ENCODE measurements around the gene PLA1A.

The PLA1A gene

DNA sequence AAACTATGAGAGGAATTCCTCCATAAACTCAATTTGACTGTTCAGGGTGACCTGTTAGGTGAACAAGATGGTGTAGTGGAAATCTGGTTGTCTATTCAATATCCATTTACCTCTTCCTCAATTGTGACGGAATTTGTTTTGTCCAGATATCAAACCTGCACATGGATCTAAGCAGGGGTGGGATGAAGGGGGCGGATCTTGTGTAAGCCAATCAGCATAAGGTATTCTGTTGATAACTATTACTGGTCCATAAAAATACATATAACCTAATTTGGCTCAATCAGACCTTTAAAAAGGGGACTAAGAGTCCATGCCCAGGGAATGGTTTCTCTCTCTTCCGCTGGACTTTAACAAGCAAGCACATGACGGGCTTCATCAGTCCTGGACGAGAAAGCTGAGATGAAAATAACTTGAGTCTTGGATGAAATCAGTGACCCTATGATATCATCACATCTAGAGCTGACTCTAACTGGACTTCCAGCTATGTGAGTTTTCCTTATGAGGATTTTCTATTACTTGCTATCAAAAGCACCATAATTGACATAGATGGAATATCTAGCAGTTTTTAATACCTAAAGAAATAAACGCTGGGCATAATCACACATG, 68.4 kb downstream of the PLA1A start:
- Histone ChIP-seq H3K27me3 (ENCODE audit: control insufficient read depth in 3 of 3, insufficient read depth in 3 of 3, low read depth in 1 of 3, low read length in 3 of 3) (no peaks in the 10 kb centered on the region), H4K8ac (ENCODE audit: low read depth, low read length) (no peak overlapping the region), H3K4ac (ENCODE audit: low read length) (no peak overlapping the region), H2BK5ac (ENCODE audit: low read length) (no peak overlapping the region), H3K14ac (ENCODE audit: low read length) (no peak overlapping the region), H3K79me1 (ENCODE audit: low read depth, low read length) (no peaks in the 10 kb centered on the region), H3K9ac (ENCODE audit: low read depth, low read length, poor library complexity) (no peak overlapping the region), H4K91ac (ENCODE audit: low read depth, low read length, poor library complexity) (no peak overlapping the region), H3K36me3 (replicated peaks in 1 of 2; ENCODE audit: control insufficient read depth in 2 of 2, insufficient read depth in 2 of 2, low read length in 2 of 2) (peaks cover 0 to 38% of the 10 kb centered on the region in 2 donors), H2BK120ac (ENCODE audit: low read depth, low read length) (no peak overlapping the region), H2AK5ac (ENCODE audit: low read depth, low read length) (no peak overlapping the region), H2AFZ (ENCODE audit: low read length) (no peak overlapping the region), H3K23ac (ENCODE audit: low read depth, low read length, poor library complexity) (no peak overlapping the region), H3K27ac (replicated peaks; ENCODE audit: low read length) (no peak overlapping the region), H2BK12ac (ENCODE audit: low read length) (no peak overlapping the region), H2BK15ac (ENCODE audit: low read length) (no peak overlapping the region), H3K4me2 (ENCODE audit: insufficient read depth, low read length, poor library complexity, severe bottlenecking) (no peak overlapping the region), H3K9me3 (replicated peaks in 1 of 2; ENCODE audit: control insufficient read depth in 2 of 2, insufficient read depth in 1 of 2, low read depth in 1 of 2, low read length in 2 of 2) (no peaks in the 10 kb centered on the region), H3K4me1 (ENCODE audit: control insufficient read depth in 2 of 2, insufficient read depth in 1 of 2, low read depth in 1 of 2, low read length in 2 of 2) (no peaks in the 10 kb centered on the region), H3K18ac (ENCODE audit: low read length) (no peak overlapping the region), H3K4me3 (ENCODE audit: low read length in 2 of 2) (no peak overlapping the region)
- DNase-seq (ENCODE audit: low spot score), result no peak
- WGBS, 2 donors (ENCODE audit: extremely low coverage in 2 of 2, insufficient read length in 2 of 2, insufficient replicate concordance in 1 of 2), result no CpG with 5 or more reads among the region's 6 CpGs

DNA sequence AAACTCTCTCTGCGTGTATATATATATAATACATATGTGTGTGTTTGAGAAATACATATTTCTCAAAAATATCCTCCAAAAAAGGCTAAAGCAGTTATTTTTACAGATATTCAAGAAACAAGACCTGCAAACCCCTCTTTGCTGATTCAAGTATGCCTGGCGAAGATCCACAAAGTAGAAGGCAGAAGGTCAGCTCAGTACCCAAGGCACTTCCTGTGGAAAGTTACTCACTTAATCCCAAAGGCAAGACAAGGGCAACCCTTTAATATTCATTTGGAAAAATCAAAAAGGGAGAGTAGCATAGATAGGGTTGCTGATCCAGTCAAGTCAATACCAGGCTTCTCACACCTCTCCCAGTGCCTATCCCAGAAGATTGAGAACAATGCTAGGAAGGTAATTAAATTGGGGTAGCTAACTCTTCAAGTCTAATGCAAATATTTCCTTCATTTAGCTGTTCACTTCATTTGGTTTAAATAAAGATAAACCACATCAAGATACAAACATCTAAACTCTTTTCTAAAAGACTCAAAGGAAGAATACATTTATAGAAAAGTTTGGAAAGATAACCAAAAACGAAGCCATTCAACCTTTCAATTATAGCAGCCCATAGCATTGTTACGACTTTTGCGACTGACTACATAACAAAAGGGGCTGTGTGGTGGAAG, 72.4 kb downstream of the PLA1A start:
- no peak overlapping the region for H3K27ac ChIP-seq (replicated peaks; ENCODE audit: low read length)
- no peak overlapping the region for H3K9ac ChIP-seq (ENCODE audit: low read depth, low read length, poor library complexity)
- H4K8ac ChIP-seq (ENCODE audit: low read depth, low read length), result no peak overlapping the region
- H3K4ac ChIP-seq (ENCODE audit: low read length), result no peak overlapping the region
- no peak overlapping the region for H2BK120ac ChIP-seq (ENCODE audit: low read depth, low read length)
- no peak overlapping the region for H3K14ac ChIP-seq (ENCODE audit: low read length)
- H3K9me3 ChIP-seq (replicated peaks in 1 of 2; ENCODE audit: control insufficient read depth in 2 of 2, insufficient read depth in 1 of 2, low read depth in 1 of 2, low read length in 2 of 2), result no peaks in the 10 kb centered on the region
- H2BK15ac ChIP-seq (ENCODE audit: low read length), result no peak overlapping the region
- no peak overlapping the region for H3K4me2 ChIP-seq (ENCODE audit: insufficient read depth, low read length, poor library complexity, severe bottlenecking)
- no peak overlapping the region for H2BK12ac ChIP-seq (ENCODE audit: low read length)
- DNase-seq (ENCODE audit: low spot score), result no peak
- H2AK5ac ChIP-seq (ENCODE audit: low read depth, low read length), result no peak overlapping the region
- H3K4me1 ChIP-seq (ENCODE audit: control insufficient read depth in 2 of 2, insufficient read depth in 1 of 2, low read depth in 1 of 2, low read length in 2 of 2), result no peaks in the 10 kb centered on the region
- H4K91ac ChIP-seq (ENCODE audit: low read depth, low read length, poor library complexity), result no peak overlapping the region
- H3K4me3 ChIP-seq (ENCODE audit: low read length in 2 of 2), result no peak overlapping the region
- H3K23ac ChIP-seq (ENCODE audit: low read depth, low read length, poor library complexity), result no peak overlapping the region
- WGBS, 2 donors (ENCODE audit: extremely low coverage in 2 of 2, insufficient read length in 2 of 2, insufficient replicate concordance in 1 of 2), result no CpG with 5 or more reads among the region's 5 CpGs
- H2BK5ac ChIP-seq (ENCODE audit: low read length), result no peak overlapping the region
- no peaks in the 10 kb centered on the region for H3K79me1 ChIP-seq (ENCODE audit: low read depth, low read length)
- H3K36me3 ChIP-seq (replicated peaks in 1 of 2; ENCODE audit: control insufficient read depth in 2 of 2, insufficient read depth in 2 of 2, low read length in 2 of 2), result peaks cover 12 to 78% of the 10 kb centered on the region in 2 donors
- no peaks in the 10 kb centered on the region for H3K27me3 ChIP-seq (ENCODE audit: control insufficient read depth in 3 of 3, insufficient read depth in 3 of 3, low read depth in 1 of 3, low read length in 3 of 3)
- H2AFZ ChIP-seq (ENCODE audit: low read length), result no peak overlapping the region
- no peak overlapping the region for H3K18ac ChIP-seq (ENCODE audit: low read length)

DNA sequence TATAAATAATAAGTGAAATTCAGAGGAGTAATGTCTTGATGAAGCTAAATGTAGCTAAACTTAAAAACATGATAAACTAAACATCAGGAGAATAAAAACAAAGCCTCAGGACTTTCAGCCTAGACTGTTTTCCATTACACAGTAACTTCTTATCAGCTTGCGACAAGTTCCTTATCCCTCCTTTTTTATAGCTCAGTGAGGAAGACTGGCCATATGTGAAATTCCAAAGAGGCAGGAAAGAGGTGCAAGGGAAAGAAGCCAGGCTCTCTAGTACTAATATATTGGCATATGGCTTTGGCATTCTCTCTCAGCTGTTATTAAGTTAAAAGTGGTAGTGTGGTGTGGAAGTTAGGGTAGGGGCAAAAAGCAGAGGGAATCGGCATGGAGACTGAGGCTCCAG, 75.1 kb downstream of the PLA1A start:
- H2BK12ac ChIP-seq (ENCODE audit: low read length), result no peak overlapping the region
- no peak overlapping the region for H2BK5ac ChIP-seq (ENCODE audit: low read length)
- no peak overlapping the region for H3K9ac ChIP-seq (ENCODE audit: low read depth, low read length, poor library complexity)
- H3K79me1 ChIP-seq (ENCODE audit: low read depth, low read length), result no peaks in the 10 kb centered on the region
- no peak for DNase-seq (ENCODE audit: low spot score)
- peaks cover 12 to 77% of the 10 kb centered on the region in 2 donors for H3K36me3 ChIP-seq (replicated peaks in 1 of 2; ENCODE audit: control insufficient read depth in 2 of 2, insufficient read depth in 2 of 2, low read length in 2 of 2)
- no peak overlapping the region for H3K4ac ChIP-seq (ENCODE audit: low read length)
- no peak overlapping the region for H3K14ac ChIP-seq (ENCODE audit: low read length)
- no peak overlapping the region for H2BK120ac ChIP-seq (ENCODE audit: low read depth, low read length)
- no peak overlapping the region for H3K27ac ChIP-seq (replicated peaks; ENCODE audit: low read length)
- no peak overlapping the region for H2BK15ac ChIP-seq (ENCODE audit: low read length)
- no peak overlapping the region for H3K4me3 ChIP-seq (ENCODE audit: low read length in 2 of 2)
- no peak overlapping the region for H4K91ac ChIP-seq (ENCODE audit: low read depth, low read length, poor library complexity)
- H3K23ac ChIP-seq (ENCODE audit: low read depth, low read length, poor library complexity), result no peak overlapping the region
- H3K4me1 ChIP-seq (ENCODE audit: control insufficient read depth in 2 of 2, insufficient read depth in 1 of 2, low read depth in 1 of 2, low read length in 2 of 2), result peaks cover 2 to 5% of the 10 kb centered on the region in 2 donors
- no peak overlapping the region for H3K18ac ChIP-seq (ENCODE audit: low read length)
- H2AFZ ChIP-seq (ENCODE audit: low read length), result no peak overlapping the region
- H4K8ac ChIP-seq (ENCODE audit: low read depth, low read length), result no peak overlapping the region
- no CpG with 5 or more reads among the region's 2 CpGs for WGBS, 2 donors (ENCODE audit: extremely low coverage in 2 of 2, insufficient read length in 2 of 2, insufficient replicate concordance in 1 of 2)
- no peak overlapping the region for H3K4me2 ChIP-seq (ENCODE audit: insufficient read depth, low read length, poor library complexity, severe bottlenecking)
- H2AK5ac ChIP-seq (ENCODE audit: low read depth, low read length), result no peak overlapping the region
- H3K27me3 ChIP-seq (ENCODE audit: control insufficient read depth in 3 of 3, insufficient read depth in 3 of 3, low read depth in 1 of 3, low read length in 3 of 3), result no peaks in the 10 kb centered on the region
- no peaks in the 10 kb centered on the region for H3K9me3 ChIP-seq (replicated peaks in 1 of 2; ENCODE audit: control insufficient read depth in 2 of 2, insufficient read depth in 1 of 2, low read depth in 1 of 2, low read length in 2 of 2)

DNA sequence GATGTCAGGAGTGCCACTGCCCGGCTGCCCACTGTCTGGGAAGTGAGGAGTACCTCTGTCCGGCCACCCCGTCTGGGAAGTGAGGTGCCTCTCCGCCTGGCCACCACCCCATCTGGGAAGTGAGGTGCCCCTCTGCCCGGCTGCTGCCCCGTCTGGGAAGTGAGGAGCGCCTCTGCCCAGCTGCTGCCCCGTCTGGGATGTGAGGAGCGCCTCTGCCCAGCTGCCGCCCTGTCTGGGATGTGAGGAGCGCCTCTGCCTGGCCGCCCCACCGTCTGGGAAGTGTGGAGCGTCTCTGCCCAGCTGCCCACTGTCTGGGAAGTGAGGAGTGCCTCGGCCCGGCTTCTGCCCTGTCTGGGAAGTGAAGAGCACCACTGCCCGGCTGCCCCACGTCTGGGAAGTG, 76.2 kb downstream of the PLA1A start:
- no CpG with 5 or more reads among the region's 18 CpGs for WGBS, 2 donors (ENCODE audit: extremely low coverage in 2 of 2, insufficient read length in 2 of 2, insufficient replicate concordance in 1 of 2)
- H2BK5ac ChIP-seq (ENCODE audit: low read length), result no peak overlapping the region

More for the DNA sequence above, 76.2 kb downstream of the PLA1A start:
- no peaks in the 10 kb centered on the region for H3K9me3 ChIP-seq (replicated peaks in 1 of 2; ENCODE audit: control insufficient read depth in 2 of 2, insufficient read depth in 1 of 2, low read depth in 1 of 2, low read length in 2 of 2)
- H3K23ac ChIP-seq (ENCODE audit: low read depth, low read length, poor library complexity), result no peak overlapping the region
- H4K91ac ChIP-seq (ENCODE audit: low read depth, low read length, poor library complexity), result no peak overlapping the region
- H3K36me3 ChIP-seq (replicated peaks in 1 of 2; ENCODE audit: control insufficient read depth in 2 of 2, insufficient read depth in 2 of 2, low read length in 2 of 2), result peaks cover 12 to 67% of the 10 kb centered on the region in 2 donors
- H3K4me3 ChIP-seq (ENCODE audit: low read length in 2 of 2), result no peak overlapping the region
- H3K79me1 ChIP-seq (ENCODE audit: low read depth, low read length), result no peaks in the 10 kb centered on the region
- H2BK120ac ChIP-seq (ENCODE audit: low read depth, low read length), result no peak overlapping the region
- no peak overlapping the region for H4K8ac ChIP-seq (ENCODE audit: low read depth, low read length)
- no peak overlapping the region for H2BK12ac ChIP-seq (ENCODE audit: low read length)
- H3K18ac ChIP-seq (ENCODE audit: low read length), result no peak overlapping the region
- H3K14ac ChIP-seq (ENCODE audit: low read length), result no peak overlapping the region
- no peak overlapping the region for H3K4me2 ChIP-seq (ENCODE audit: insufficient read depth, low read length, poor library complexity, severe bottlenecking)
- H2AK5ac ChIP-seq (ENCODE audit: low read depth, low read length), result no peak overlapping the region
- no peak overlapping the region for H2AFZ ChIP-seq (ENCODE audit: low read length)
- H2BK15ac ChIP-seq (ENCODE audit: low read length), result no peak overlapping the region
- DNase-seq (ENCODE audit: low spot score), result no peak
- H3K4me1 ChIP-seq (ENCODE audit: control insufficient read depth in 2 of 2, insufficient read depth in 1 of 2, low read depth in 1 of 2, low read length in 2 of 2), result peaks cover 2 to 5% of the 10 kb centered on the region in 2 donors
- no peak overlapping the region for H3K27ac ChIP-seq (replicated peaks; ENCODE audit: low read length)
- H3K9ac ChIP-seq (ENCODE audit: low read depth, low read length, poor library complexity), result no peak overlapping the region
- H3K27me3 ChIP-seq (ENCODE audit: control insufficient read depth in 3 of 3, insufficient read depth in 3 of 3, low read depth in 1 of 3, low read length in 3 of 3), result no peaks in the 10 kb centered on the region
- no peak overlapping the region for H3K4ac ChIP-seq (ENCODE audit: low read length)

Data from neuronal stem cell (in vitro differentiated cells).